GM19238 (cell line): ENCODE measurements around the gene RHPN2.

Source experiments
- DNase-seq: peaks from one replicate; pipeline ENCODE4 v3.0.0; 2011; ENCODE audit warnings: low spot score; ENCODE audit not compliant: insufficient read length

The RHPN2 gene

GRCh38 chr19:33064792-33065550 is at the start of gene RHPN2:
Gene RHPN2, minus strand, starts transcription at chr19:33064888. Its CDS starts 36 bp downstream, at chr19:33064852.
- peak; percentile 70 for DNase-seq

GRCh38 chr19:33114312-33114711 is 49.6 kb upstream of the RHPN2 start:
- DNase-seq = no peak

GRCh38 chr19:33111587-33111986 is 46.9 kb upstream of the RHPN2 start:
- DNase-seq = no peak

- DNase-seq = no peak
Observed at GRCh38 chr19:33110137-33110910, 45.6 kb upstream of the RHPN2 start.

DNA sequence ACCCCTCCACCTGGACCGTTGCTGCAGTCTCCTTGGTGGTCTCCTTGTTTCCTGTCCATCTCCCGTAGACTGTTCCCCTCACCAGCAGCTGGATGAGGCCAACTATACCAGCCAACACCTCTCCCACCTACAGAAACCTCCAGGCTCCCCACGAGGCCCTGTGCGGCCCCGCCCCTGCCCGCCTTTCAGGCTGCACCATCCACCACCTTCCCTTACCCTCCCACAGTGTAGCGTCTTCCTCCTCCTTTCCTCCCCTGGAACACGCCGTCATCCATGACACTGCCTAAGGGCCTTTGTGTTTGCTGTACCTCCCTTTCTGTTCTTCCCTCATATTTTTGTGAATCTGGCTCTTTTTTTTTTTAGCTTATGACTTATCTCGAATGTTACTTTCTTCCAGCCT is 43.5 kb upstream of the RHPN2 start:
- DNase-seq = no peak

- no peak for DNase-seq
Observed at GRCh38 chr19:33102893-33103292, 38.2 kb upstream of the RHPN2 start.

DNA sequence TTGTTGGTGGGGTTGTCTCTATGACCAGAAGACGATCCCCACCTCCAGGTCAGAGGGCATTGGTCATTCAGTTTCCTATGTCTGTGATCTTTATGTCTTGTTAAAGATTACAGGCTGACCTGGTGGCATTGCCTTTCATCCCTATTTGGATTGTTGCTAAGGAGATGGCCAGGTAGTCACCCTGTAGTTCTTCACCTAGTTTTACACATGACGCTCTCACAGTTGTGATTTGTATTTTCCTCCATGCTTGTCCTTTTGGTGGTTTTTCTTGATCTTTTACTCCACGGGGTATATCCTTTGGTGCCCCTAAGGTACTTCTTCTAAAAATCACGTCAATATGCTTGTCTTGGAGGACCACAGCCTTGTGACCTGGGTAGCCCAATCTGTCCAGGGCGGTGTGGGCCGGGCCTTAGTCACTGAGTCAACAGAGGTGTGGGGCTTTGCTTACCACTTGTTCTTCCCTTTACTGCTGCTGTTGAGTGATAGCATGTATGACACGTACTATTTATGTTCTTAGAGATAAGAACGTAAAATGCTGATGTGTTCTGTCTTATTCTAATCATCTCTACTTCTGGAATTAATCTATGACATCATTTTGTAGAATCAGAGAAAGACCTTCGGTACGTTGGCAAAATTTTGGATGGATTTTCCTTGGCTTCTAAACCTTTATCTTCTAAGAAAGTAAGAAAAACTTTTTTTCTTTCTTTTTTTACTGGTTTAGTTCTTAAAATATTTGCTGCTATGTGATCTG is 36.4 kb upstream of the RHPN2 start:
- no peak for DNase-seq

GRCh38 chr19:33098055-33098534 is 33.4 kb upstream of the RHPN2 start:
- DNase-seq = no peak

GRCh38 chr19:33096005-33096404 is 31.3 kb upstream of the RHPN2 start:
- no peak for DNase-seq

GRCh38 chr19:33094436-33095067 is 29.9 kb upstream of the RHPN2 start:
- no peak for DNase-seq

- no peak for DNase-seq
Observed at GRCh38 chr19:33093420-33094210, 28.9 kb upstream of the RHPN2 start.

DNA sequence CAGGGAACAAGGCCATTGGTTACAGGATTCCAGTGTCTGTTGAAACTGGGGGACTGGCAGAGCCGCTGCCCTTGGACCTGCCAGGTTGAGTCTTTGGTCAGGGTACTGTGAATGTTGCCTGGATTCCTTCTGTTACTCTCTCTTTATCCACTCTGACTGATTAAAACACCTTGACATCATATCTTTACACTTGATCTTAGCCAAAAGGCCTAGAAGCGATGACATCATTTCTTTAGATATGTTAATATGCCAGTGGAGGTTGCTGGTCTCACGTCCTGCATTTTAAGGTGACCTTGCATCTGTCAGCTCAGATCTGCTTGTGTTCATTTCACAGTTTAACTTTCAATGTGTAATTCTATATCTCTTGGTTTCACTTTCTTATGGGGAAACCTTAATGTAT is 25.5 kb upstream of the RHPN2 start:
- no peak for DNase-seq

DNA sequence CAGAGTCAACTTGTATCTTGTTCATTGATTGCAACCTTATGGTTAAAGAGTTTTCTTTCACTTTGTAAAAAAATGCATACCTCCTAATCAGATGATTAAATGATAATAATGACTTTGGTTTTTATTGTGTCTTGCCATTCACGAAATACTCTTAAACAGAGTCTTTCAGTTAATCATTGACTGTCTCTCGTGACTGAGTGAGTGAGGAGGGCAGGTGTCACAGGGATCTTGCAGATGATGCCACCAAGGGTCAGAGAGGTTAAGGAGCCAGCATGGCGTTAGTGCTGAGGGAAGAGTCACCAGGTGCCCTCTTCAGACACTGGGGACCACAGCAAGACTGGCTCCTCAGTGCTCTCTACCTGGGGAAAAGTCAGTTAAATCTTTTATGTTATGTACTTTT is 24.3 kb upstream of the RHPN2 start:
- DNase-seq = no peak

DNA sequence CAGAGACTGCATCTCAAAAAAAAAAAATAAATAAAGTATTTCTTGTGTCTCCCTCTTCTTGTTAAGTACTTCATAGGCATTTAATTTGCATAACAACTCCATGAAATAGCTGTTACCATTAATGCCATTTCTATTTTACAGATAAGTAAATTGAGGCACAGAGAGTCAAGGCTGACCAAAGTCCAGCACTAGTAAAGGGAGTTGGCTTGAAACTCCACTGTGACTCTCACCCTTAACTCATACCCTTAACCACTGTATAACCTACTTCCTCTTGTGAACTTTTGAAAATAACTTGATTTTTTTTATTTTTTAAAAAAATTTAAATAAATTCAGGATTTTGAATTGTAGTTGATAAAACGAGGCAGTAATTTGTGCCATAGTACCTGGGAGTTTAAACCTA is 22.3 kb upstream of the RHPN2 start:
- no peak for DNase-seq

- DNase-seq = no peak
Observed at GRCh38 chr19:33085570-33086128, 21.0 kb upstream of the RHPN2 start.

DNA sequence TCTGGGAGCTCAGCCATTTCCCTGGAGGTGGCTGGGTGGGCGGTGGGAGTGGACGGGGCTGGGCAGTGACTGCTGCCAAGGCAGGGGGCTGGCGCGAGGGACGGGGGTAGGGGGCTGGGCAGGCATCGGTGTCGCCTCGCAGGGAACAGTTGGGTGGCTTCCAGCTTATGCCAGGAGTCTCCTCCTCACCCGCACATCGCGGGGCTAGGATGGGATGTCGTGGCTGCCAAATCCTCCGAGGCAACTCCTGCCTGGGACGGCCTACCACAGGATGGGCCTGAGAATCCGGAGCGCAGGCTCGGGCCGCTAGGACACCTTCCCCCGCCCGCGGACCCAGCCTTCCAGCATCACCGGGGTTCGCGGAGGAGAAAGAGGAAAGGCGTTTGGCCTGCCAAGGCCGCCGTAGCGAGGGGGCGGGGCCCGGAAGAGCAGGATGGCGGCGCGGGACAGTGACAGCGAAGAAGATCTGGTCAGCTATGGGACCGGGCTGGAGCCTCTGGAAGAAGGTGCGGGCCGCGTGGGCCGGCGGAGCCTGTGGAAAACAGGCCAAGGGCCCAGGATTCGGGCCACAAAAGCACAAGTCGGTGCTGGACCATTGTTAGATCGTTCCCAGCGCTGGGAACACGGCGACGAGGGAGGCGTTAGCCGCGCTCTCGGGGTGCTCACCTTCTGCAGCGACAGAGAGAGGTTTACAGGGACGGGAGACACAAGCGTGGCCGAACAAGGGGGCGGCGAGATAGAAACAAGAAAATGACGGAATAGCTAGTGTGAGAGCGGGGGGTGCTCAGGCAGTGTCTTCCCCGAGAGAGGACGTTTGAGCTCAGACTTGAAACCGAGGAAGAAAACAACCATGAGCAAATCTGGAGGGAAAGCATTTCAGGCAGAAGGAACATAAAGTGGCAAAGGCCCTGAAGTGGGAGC is 16.3 kb upstream of the RHPN2 start, which contains the start of gene GPATCH1:
Gene GPATCH1 (plus strand): TSS at position 421 of the 921 bp plus-strand sequence. CDS start 13 bp downstream, at position 434.
- DNase-seq = peak; percentile 87

GRCh38 chr19:33075519-33075918 is 10.8 kb upstream of the RHPN2 start:
- no peak for DNase-seq

GRCh38 chr19:33071887-33072286 is 7.2 kb upstream of the RHPN2 start:
- DNase-seq = no peak

DNA sequence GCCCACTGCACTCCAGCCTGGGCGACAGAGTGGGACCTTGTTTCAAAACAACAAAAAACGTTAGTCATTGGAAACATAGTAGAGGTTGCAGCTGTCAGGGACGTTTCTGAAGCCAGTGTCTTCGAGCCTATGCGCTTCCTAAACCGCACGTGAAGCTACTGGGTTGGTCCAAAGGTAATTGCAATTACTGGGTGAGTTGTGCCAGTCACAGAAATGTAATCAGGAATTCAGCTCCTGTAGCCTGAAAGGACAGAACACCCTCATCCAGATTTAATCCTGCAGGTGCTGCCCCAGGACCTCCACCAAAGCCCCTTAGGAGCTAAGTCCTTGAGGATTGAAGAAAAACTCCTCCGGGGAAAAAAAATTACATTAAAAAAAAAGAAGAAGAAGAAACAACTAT is 2.4 kb upstream of the RHPN2 start:
- DNase-seq = no peak
